ENCODE measurements around the gene CCDC88B. TPM values are rescaled to one million over a fixed set of nuclear protein-coding genes. Genes with fewer than 3 reads are reported as not detected.

The CCDC88B gene
- total and polyA plus RNA-seq, 2 of the 8 experiments (the other 6 are each of a cell fraction or from before 2014, with no cell fraction given): 5.9 to 12.5 TPM

GRCh38 chr11:64295760-64296159 lies 44.2 kb upstream of the CCDC88B start:
- CTCF ChIA-PET (ENCODE audit: partially characterized antibody): interaction anchor here (0.7 to 2.6 kb wide), 6 partner anchors 8 to 64 kb away, joined by 3 to 10 read pairs (median 3); partner anchors contain the start of genes BAD, GPR137 and TRMT112
- H3K23ac ChIP-seq (ENCODE audit: insufficient read length): no peak overlapping the region
- no peak overlapping the region for H3K4ac ChIP-seq (replicated peaks; ENCODE audit: insufficient read length, low read depth, low read length)
- H2BK12ac ChIP-seq (ENCODE audit: low read depth, low read length): no peak overlapping the region
- whole genome bisulfite sequencing, 2 experiments (ENCODE audit: extremely low coverage in 1 of 2, insufficient coverage in 1 of 2, insufficient read length in 1 of 2, insufficient replicate concordance in 2 of 2, low coverage in 1 of 2, low lambda C conversion rate in 2 of 2, missing lambda C conversion rate in 1 of 2): 63% methylated on average over 4 of the region's 4 CpGs; no CpG with 5 or more reads in 1 of the 2 experiments
- H4K8ac ChIP-seq (ENCODE audit: extremely low read depth, insufficient read depth, low read length): no peak overlapping the region
- no peaks in the 10 kb centered on the region for H3K79me2 ChIP-seq (ENCODE audit: control insufficient read depth in 1 of 2, insufficient read depth in 2 of 2, low read length in 2 of 2)
- no peak overlapping the region for H3K18ac ChIP-seq (ENCODE audit: extremely low read depth, low read length)
- H3K14ac ChIP-seq (ENCODE audit: insufficient read length): no peak overlapping the region
- no peak for TF ChIP-seq SIX5 (IDR thresholded peaks at IDR 0.05; ENCODE audit: low read depth, low read length)
- no peak for TF ChIP-seq ASH2L (IDR thresholded peaks at IDR 0.05; ENCODE audit: low read length)
- no peak for TF ChIP-seq HDAC6 (IDR thresholded peaks at IDR 0.05; ENCODE audit: low read depth, low read length)
- no peak for TF ChIP-seq SIN3A (conservative IDR thresholded peaks at IDR 0.05 in 1 of 2, IDR thresholded peaks at IDR 0.05 in 1 of 2; ENCODE audit: low read depth in 1 of 2, low read length in 2 of 2)
- no peaks in the 10 kb centered on the region for H3K79me1 ChIP-seq (ENCODE audit: low read depth, low read length)
- H3K4me2 ChIP-seq (ENCODE audit: insufficient read depth in 1 of 2, low read depth in 2 of 2, low read length in 2 of 2): no peak overlapping the region; a peak in 1 of 4 replicates
- no peak overlapping the region for H4K91ac ChIP-seq (replicated peaks; ENCODE audit: insufficient read length, low read length)
- H2AFZ ChIP-seq (ENCODE audit: low read length): no peak overlapping the region
- H3K27me3 ChIP-seq (replicated peaks in 1 of 4; ENCODE audit: control insufficient read depth in 3 of 4, extremely low read depth in 1 of 4, insufficient read depth in 3 of 4, low read length in 3 of 4): peaks cover 90 to 100% (median 99%) of the 10 kb centered on the region in 4 experiments
- no peak overlapping the region for H3K9ac ChIP-seq (replicated peaks in 1 of 4; ENCODE audit: extremely low read depth in 1 of 4, low read depth in 3 of 4, low read length in 3 of 4)
- peaks cover 0 to 32% (median 16%) of the 10 kb centered on the region in 4 experiments; a peak in 5 of 7 replicates for H3K4me1 ChIP-seq (replicated peaks in 1 of 4; ENCODE audit: control insufficient read depth in 3 of 4, insufficient read depth in 4 of 4, low read length in 3 of 4)
- H3K4me3 ChIP-seq (ENCODE audit: extremely low read depth in 1 of 4, insufficient read depth in 2 of 4, low read depth in 3 of 4, low read length in 4 of 4): no peak overlapping the region
- H2BK20ac ChIP-seq (ENCODE audit: low read length): no peak overlapping the region
- H3K36me3 ChIP-seq (ENCODE audit: control insufficient read depth in 2 of 4, insufficient read depth in 4 of 4, low read length in 3 of 4): peaks cover 0 to 9% (median 0%) of the 10 kb centered on the region in 4 experiments; a peak in 1 of 8 replicates
- FAIRE-seq (no peak), DNase-seq (ENCODE audit: low read depth in 1 of 2, low spot score in 2 of 2) (no peak)
- H2BK5ac ChIP-seq (ENCODE audit: low read depth, low read length): no peak overlapping the region
- no peak overlapping the region for H2BK120ac ChIP-seq (replicated peaks; ENCODE audit: low read depth, low read length)
- H3K56ac ChIP-seq (replicated peaks; ENCODE audit: insufficient read length, low read depth, low read length): no peak overlapping the region
- no peak overlapping the region for H4K5ac ChIP-seq (ENCODE audit: insufficient read length, low read depth, low read length)
- H3K23me2 ChIP-seq (ENCODE audit: low read depth, low read length): peaks cover 11% of the 10 kb centered on the region; the same call in 1 of the 2 replicates
- H4K20me1 ChIP-seq (replicated peaks in 1 of 2; ENCODE audit: control insufficient read depth in 1 of 2, insufficient read depth in 2 of 2, low read length in 2 of 2): peaks cover 3 to 19% of the 10 kb centered on the region in 2 experiments
- POLR2A ChIA-PET (ENCODE audit: partially characterized antibody): interaction anchor here (0.7 to 1.9 kb wide), 2 partner anchors 11 kb away, joined by 5 to 14 read pairs; partner anchors contain the start of genes BAD and GPR137
- no peak overlapping the region for H2BK15ac ChIP-seq (ENCODE audit: low read length)
- H3K27ac ChIP-seq (ENCODE audit: low read depth, low read length): no peak overlapping the region
- H2AK5ac ChIP-seq (ENCODE audit: low read depth, low read length): no peak overlapping the region
- H3K9me3 ChIP-seq (ENCODE audit: insufficient read depth in 2 of 2, low read depth in 1 of 2, low read length in 1 of 2): no peaks in the 10 kb centered on the region; a peak in 1 of 4 replicates

All from H1 (cell line).